WTC11 (cell line): Measurements from ENCODE around the gene SMYD3.

Experiments used
- TF ChIP-seq, protein P1 (sequence below): fragments of 200-600 bp; IDR thresholded peaks from 2 replicates; pipeline ENCODE4 v1.8.0; 2022; ENCODE audit warnings: antibody characterized with exemption
- TF ChIP-seq, protein P2 (sequence below): sonication (generic); formaldehyde crosslinking; IDR thresholded peaks from 2 replicates; pipeline ENCODE4 v1.8.1; 2023; ENCODE audit warnings: mild to moderate bottlenecking, missing genetic modification reagents
- TF ChIP-seq, protein P3 (sequence below): sonication (generic); formaldehyde crosslinking; conservative IDR thresholded peaks from 2 replicates; pipeline ENCODE4 v1.8.1; 2022; ENCODE audit warnings: mild to moderate bottlenecking, missing genetic modification reagents

DNA sequence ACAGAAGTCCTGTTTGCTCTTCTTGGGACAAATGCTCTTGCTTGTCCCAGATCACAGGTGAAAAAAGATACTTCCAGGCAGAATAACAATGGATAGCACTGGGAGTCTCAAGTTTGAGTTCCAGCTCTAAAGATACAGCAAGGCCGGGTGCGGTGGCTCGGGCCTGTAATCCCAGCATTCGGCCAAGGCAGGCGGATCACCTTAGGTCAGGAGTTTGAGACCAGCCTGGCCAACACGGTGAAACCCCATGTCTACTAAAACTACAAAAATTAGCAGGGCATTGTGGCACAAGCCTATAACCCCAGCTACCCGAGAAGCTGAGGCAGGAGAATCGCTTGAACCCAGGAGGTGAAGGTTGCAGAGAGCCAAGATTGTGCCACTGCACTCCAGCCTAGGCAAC is 337.6 kb downstream of the SMYD3 start:
- TF ChIP-seq, protein P1, sequence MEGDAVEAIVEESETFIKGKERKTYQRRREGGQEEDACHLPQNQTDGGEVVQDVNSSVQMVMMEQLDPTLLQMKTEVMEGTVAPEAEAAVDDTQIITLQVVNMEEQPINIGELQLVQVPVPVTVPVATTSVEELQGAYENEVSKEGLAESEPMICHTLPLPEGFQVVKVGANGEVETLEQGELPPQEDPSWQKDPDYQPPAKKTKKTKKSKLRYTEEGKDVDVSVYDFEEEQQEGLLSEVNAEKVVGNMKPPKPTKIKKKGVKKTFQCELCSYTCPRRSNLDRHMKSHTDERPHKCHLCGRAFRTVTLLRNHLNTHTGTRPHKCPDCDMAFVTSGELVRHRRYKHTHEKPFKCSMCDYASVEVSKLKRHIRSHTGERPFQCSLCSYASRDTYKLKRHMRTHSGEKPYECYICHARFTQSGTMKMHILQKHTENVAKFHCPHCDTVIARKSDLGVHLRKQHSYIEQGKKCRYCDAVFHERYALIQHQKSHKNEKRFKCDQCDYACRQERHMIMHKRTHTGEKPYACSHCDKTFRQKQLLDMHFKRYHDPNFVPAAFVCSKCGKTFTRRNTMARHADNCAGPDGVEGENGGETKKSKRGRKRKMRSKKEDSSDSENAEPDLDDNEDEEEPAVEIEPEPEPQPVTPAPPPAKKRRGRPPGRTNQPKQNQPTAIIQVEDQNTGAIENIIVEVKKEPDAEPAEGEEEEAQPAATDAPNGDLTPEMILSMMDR, result no peak
- TF ChIP-seq, protein P2, sequence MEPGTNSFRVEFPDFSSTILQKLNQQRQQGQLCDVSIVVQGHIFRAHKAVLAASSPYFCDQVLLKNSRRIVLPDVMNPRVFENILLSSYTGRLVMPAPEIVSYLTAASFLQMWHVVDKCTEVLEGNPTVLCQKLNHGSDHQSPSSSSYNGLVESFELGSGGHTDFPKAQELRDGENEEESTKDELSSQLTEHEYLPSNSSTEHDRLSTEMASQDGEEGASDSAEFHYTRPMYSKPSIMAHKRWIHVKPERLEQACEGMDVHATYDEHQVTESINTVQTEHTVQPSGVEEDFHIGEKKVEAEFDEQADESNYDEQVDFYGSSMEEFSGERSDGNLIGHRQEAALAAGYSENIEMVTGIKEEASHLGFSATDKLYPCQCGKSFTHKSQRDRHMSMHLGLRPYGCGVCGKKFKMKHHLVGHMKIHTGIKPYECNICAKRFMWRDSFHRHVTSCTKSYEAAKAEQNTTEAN (CRISPR knock-in tag), result no peak
- TF ChIP-seq, protein P3, sequence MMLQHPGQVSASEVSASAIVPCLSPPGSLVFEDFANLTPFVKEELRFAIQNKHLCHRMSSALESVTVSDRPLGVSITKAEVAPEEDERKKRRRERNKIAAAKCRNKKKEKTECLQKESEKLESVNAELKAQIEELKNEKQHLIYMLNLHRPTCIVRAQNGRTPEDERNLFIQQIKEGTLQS (CRISPR knock-in tag), result no peak
